ENCODE measurements around the gene HGFAC. TPM values are rescaled to one million over a fixed set of nuclear protein-coding genes. Genes with fewer than 3 reads are reported as not detected.
"Not testable (repeated sequence)": the region's sequence is repeated elsewhere in the genome, so short reads cannot be mapped to it uniquely, and the experiment has no call there.

Gene HGFAC
- total RNA-seq, 1 donor from 2014 or later, result 2.4 TPM

GRCh38 chr4:3408793-3409330 lies 32.9 kb upstream of the HGFAC start:
- no peak overlapping the region for H3K27ac Mint-ChIP-seq
- H3K4me3 Mint-ChIP-seq, result no peak overlapping the region
- H3K9me3 Mint-ChIP-seq, result peaks cover 5% of the 10 kb centered on the region
- H3K36me3 Mint-ChIP-seq, result peaks cover 14% of the 10 kb centered on the region
- no peak for DNase-seq (ENCODE audit: extremely low spot score, unreplicated experiment)
- no peak for TF ChIP-seq CTCF (conservative IDR thresholded peaks at IDR 0.05)
- no peaks in the 10 kb centered on the region for H3K27me3 Mint-ChIP-seq
- peaks cover 37% of the 10 kb centered on the region for H3K4me1 Mint-ChIP-seq (ENCODE audit: unreplicated experiment)

GRCh38 chr4:3409571-3410091 lies 32.1 kb upstream of the HGFAC start:
- no peaks in the 10 kb centered on the region for H3K9me3 Mint-ChIP-seq
- no peak for TF ChIP-seq CTCF (conservative IDR thresholded peaks at IDR 0.05)
- H3K4me1 Mint-ChIP-seq (ENCODE audit: unreplicated experiment), result peaks cover 40% of the 10 kb centered on the region
- no peak for DNase-seq (ENCODE audit: extremely low spot score, unreplicated experiment)
- no peak overlapping the region for H3K27ac Mint-ChIP-seq
- no peak overlapping the region for H3K4me3 Mint-ChIP-seq
- no peaks in the 10 kb centered on the region for H3K27me3 Mint-ChIP-seq
- H3K36me3 Mint-ChIP-seq, result peaks cover 10% of the 10 kb centered on the region

- Mint-ChIP-seq H3K36me3 (peaks cover 10% of the 10 kb centered on the region), H3K9me3 (no peaks in the 10 kb centered on the region), H3K27me3 (no peaks in the 10 kb centered on the region), H3K27ac (no peak overlapping the region), H3K4me3 (no peak overlapping the region), H3K4me1 (ENCODE audit: unreplicated experiment) (peaks cover 39% of the 10 kb centered on the region)
- no peak for TF ChIP-seq CTCF (conservative IDR thresholded peaks at IDR 0.05)
- DNase-seq (ENCODE audit: extremely low spot score, unreplicated experiment), result no peak
These were observed 31.2 kb upstream of the HGFAC start for GRCh38 chr4:3410401-3411135.

GRCh38 chr4:3411190-3411589 lies 30.6 kb upstream of the HGFAC start:
- not testable (repeated sequence) for H3K27ac Mint-ChIP-seq; H3K27me3 Mint-ChIP-seq; H3K4me3 Mint-ChIP-seq; H3K36me3 Mint-ChIP-seq; H3K9me3 Mint-ChIP-seq; DNase-seq (ENCODE audit: extremely low spot score, unreplicated experiment)
- peaks cover 37% of the 10 kb centered on the region for H3K4me1 Mint-ChIP-seq (ENCODE audit: unreplicated experiment)

- no peak overlapping the region for H3K27ac Mint-ChIP-seq
- no peak for TF ChIP-seq CTCF (conservative IDR thresholded peaks at IDR 0.05)
- no peak overlapping the region for H3K4me3 Mint-ChIP-seq
- peaks cover 37% of the 10 kb centered on the region for H3K4me1 Mint-ChIP-seq (ENCODE audit: unreplicated experiment)
- peaks cover 11% of the 10 kb centered on the region for H3K36me3 Mint-ChIP-seq
- no peaks in the 10 kb centered on the region for H3K27me3 Mint-ChIP-seq
- no peaks in the 10 kb centered on the region for H3K9me3 Mint-ChIP-seq
- no peak for DNase-seq (ENCODE audit: extremely low spot score, unreplicated experiment)
These were observed 30.1 kb upstream of the HGFAC start for GRCh38 chr4:3411676-3412075.

- Mint-ChIP-seq H3K4me1 (ENCODE audit: unreplicated experiment) (peaks cover 33% of the 10 kb centered on the region), H3K27ac (no peak overlapping the region), H3K27me3 (no peaks in the 10 kb centered on the region), H3K36me3 (peaks cover 18% of the 10 kb centered on the region), H3K9me3 (no peaks in the 10 kb centered on the region), H3K4me3 (no peak overlapping the region)
- no peak for DNase-seq (ENCODE audit: extremely low spot score, unreplicated experiment)
- TF ChIP-seq CTCF (conservative IDR thresholded peaks at IDR 0.05), result no peak
These were observed 29.3 kb upstream of the HGFAC start for GRCh38 chr4:3412257-3413020.
